Parietal lobe (tissue), 2 donors: ENCODE data around the gene ZPBP2. TPM values are rescaled to one million over a fixed set of nuclear protein-coding genes. Genes with fewer than 3 reads are reported as not detected.

Source experiments
- small RNA-seq: library from RNA; depleted of rRNA; stranded (forward); fragments of <200 nt; gene quantifications from one replicate; pipeline ENCODE3, GENCODE V24; 2014; ENCODE audit warnings: low replicate concordance
- total RNA-seq: library from RNA; depleted of rRNA; stranded (reverse); fragments of >200 nt; gene quantifications from one replicate; pipeline ENCODE4 v1.2.3, GENCODE V29; 2014

Gene ZPBP2
- not detected for total RNA-seq

GRCh38 chr17:39867880-39868553 lies at the start of gene ZPBP2:
ZPBP2 (plus strand) TSS chr17:39868202; CDS start chr17:39868355, 153 bp downstream.

GRCh38 chr17:39863918-39864746 lies 3.9 kb upstream of the ZPBP2 start, which contains the start of gene IKZF3:
IKZF3 (minus strand) TSS chr17:39864312; CDS start chr17:39864126, 186 bp downstream.

Small RNA genes within 50 kb of the gene (small RNA-seq; reads per million reads assigned to genes)
- not detected for gene AC090844.1

Other genes with a start within 250 kb of the ZPBP2 start
- 16.3 TPM for gene PPP1R1B, start 241.2 kb upstream of the ZPBP2 start, total RNA-seq
- 33.5 TPM for gene STARD3, start 231.1 kb upstream of the ZPBP2 start, total RNA-seq
- gene TCAP, start 202.9 kb upstream of the ZPBP2 start, total RNA-seq: 2.5 TPM
- gene PNMT, start 199.7 kb upstream of the ZPBP2 start, total RNA-seq: 4.1 TPM
- 15.7 TPM for gene PGAP3, start 180.1 kb upstream of the ZPBP2 start, total RNA-seq
- gene ERBB2, start 168.1 kb upstream of the ZPBP2 start, total RNA-seq: 13.1 TPM
- gene MIEN1, start 137.7 kb upstream of the ZPBP2 start, total RNA-seq: 9.4 TPM
- not detected for gene GRB7, start 130.3 kb upstream of the ZPBP2 start, total RNA-seq
- under 0.01 TPM for gene IKZF3, start 3.9 kb upstream of the ZPBP2 start, total RNA-seq
- gene GSDMB, start 50.4 kb downstream of the ZPBP2 start, total RNA-seq: 27.2 TPM
- 62.6 TPM for gene ORMDL3, start 59.4 kb downstream of the ZPBP2 start, total RNA-seq
- gene LRRC3C, start 59.5 kb downstream of the ZPBP2 start, total RNA-seq: not detected
- gene GSDMA, start 94.8 kb downstream of the ZPBP2 start, total RNA-seq: not detected
- gene PSMD3, start 112.6 kb downstream of the ZPBP2 start, total RNA-seq: 69.5 TPM
- gene CSF3, start 147.2 kb downstream of the ZPBP2 start, total RNA-seq: not detected
- gene MED24, start 186.2 kb downstream of the ZPBP2 start, total RNA-seq: 136 TPM
- 132 TPM for gene THRA, start 194.8 kb downstream of the ZPBP2 start, total RNA-seq
- 1.9 TPM for gene NR1D1, start 232.4 kb downstream of the ZPBP2 start, total RNA-seq